Activated naive CD4-positive, alpha-beta T cell treated with anti-CD3 and anti-CD28 coated beads, Interleukin-2, amount 50 U/mL, for 72 hours (primary cell): ENCODE data around the gene NFKBIL1. TPM values are rescaled to one million over a fixed set of nuclear protein-coding genes. Genes with fewer than 3 reads are reported as not detected.
"Not testable (repeated sequence)": the region's sequence is repeated elsewhere in the genome, so short reads cannot be mapped to it uniquely, and the experiment has no call there.

Experiments used
- ATAC-seq, 2 donors: fragments of 150-1000 bp; cut with Tn5 transposase; 2 replicates each; pipeline ENCODE4 v1.10.0; 2021; ENCODE audit warnings: mild to moderate bottlenecking in 2 of 2, moderate library complexity in 2 of 2
- DNase-seq, 2 donors: peaks; one replicate each; pipeline ENCODE4 v3.0.0; 2021 to 2022; ENCODE audit warnings: low spot score in 2 of 2
- H3K27ac Mint-ChIP-seq, 2 donors: one replicate each; pipeline ENCODE4 v1.8.0; 2022; ENCODE audit warnings: mild to moderate bottlenecking in 2 of 2, mixed read lengths in 2 of 2
- H3K36me3 Mint-ChIP-seq, 2 donors: one replicate each; pipeline ENCODE4 v1.8.0; 2022; ENCODE audit warnings: mixed read lengths in 2 of 2
- H3K9me3 Mint-ChIP-seq, 2 donors: one replicate each; pipeline ENCODE4 v1.8.0; 2022; ENCODE audit warnings: mixed read lengths in 2 of 2
- total RNA-seq, 2 donors: library from RNA; stranded (reverse); gene quantifications; one replicate each; pipeline ENCODE4 v1.2.3, GENCODE V29; 2022

Gene NFKBIL1
- total RNA-seq, 2 donors from 2014 or later: 19.4 to 39.7 TPM

- no peak for ATAC-seq
- H3K36me3 Mint-ChIP-seq: peaks cover 0 to 4% of the 10 kb centered on the region in 2 donors
- H3K9me3 Mint-ChIP-seq: no peaks in the 10 kb centered on the region
Observed at GRCh38 chr6:31547727-31548543, 527 bp downstream of the NFKBIL1 start.

GRCh38 chr6:31548544-31548873, 1.1 kb downstream of the NFKBIL1 start:
- no peak for ATAC-seq
- H3K27ac Mint-ChIP-seq: peak overlapping the region; percentile 34 to 87

More at GRCh38 chr6:31547727-31548543, 527 bp downstream of the NFKBIL1 start:
- H3K27ac Mint-ChIP-seq: peak overlapping the region; percentile 87 to 93
- no peak for DNase-seq

GRCh38 chr6:31551371-31551770, 4.0 kb downstream of the NFKBIL1 start:
- peak in 1 of 2 donors; percentile 55 for DNase-seq
- H3K36me3 Mint-ChIP-seq, H3K9me3 Mint-ChIP-seq, ATAC-seq, H3K27ac Mint-ChIP-seq: not testable (repeated sequence)

More at GRCh38 chr6:31548544-31548873, 1.1 kb downstream of the NFKBIL1 start:
- DNase-seq: no peak
- no peaks in the 10 kb centered on the region for H3K9me3 Mint-ChIP-seq
- peaks cover 0 to 10% of the 10 kb centered on the region in 2 donors for H3K36me3 Mint-ChIP-seq

GRCh38 chr6:31556307-31556706, 8.9 kb downstream of the NFKBIL1 start:
- Mint-ChIP-seq H3K9me3 (peaks cover 0 to 7% of the 10 kb centered on the region in 2 donors), H3K36me3 (peaks cover 9 to 20% of the 10 kb centered on the region in 2 donors), H3K27ac (no peak overlapping the region)
- DNase-seq (no peak), ATAC-seq (no peak)

- Mint-ChIP-seq H3K36me3 (peaks cover 9 to 24% of the 10 kb centered on the region in 2 donors), H3K9me3 (peaks cover 0 to 7% of the 10 kb centered on the region in 2 donors), H3K27ac (peak overlapping the region; percentile 20 to 85)
- DNase-seq: no peak
- no peak for ATAC-seq
Observed at GRCh38 chr6:31557443-31558317, 10.3 kb downstream of the NFKBIL1 start.

- peaks cover 9 to 20% of the 10 kb centered on the region in 2 donors for H3K36me3 Mint-ChIP-seq
- no peak for ATAC-seq
Observed at GRCh38 chr6:31558318-31558625, 10.9 kb downstream of the NFKBIL1 start.

GRCh38 chr6:31558631-31559500, 11.5 kb downstream of the NFKBIL1 start:
- peaks cover 0 to 7% of the 10 kb centered on the region in 2 donors for H3K9me3 Mint-ChIP-seq
- H3K36me3 Mint-ChIP-seq: peaks cover 13 to 22% of the 10 kb centered on the region in 2 donors
- DNase-seq: peak in 1 of 2 donors; percentile 82
- peak overlapping the region; percentile 85 to 90 for H3K27ac Mint-ChIP-seq
- ATAC-seq: peak; percentile 61 to 64

More at GRCh38 chr6:31558318-31558625, 10.9 kb downstream of the NFKBIL1 start:
- DNase-seq: no peak
- H3K27ac Mint-ChIP-seq: peak overlapping the region; percentile 20 to 85
- H3K9me3 Mint-ChIP-seq: peaks cover 0 to 7% of the 10 kb centered on the region in 2 donors

GRCh38 chr6:31559606-31559957, 12.2 kb downstream of the NFKBIL1 start:
- peak overlapping the region; percentile 85 to 90 for H3K27ac Mint-ChIP-seq
- no peak for DNase-seq
- H3K9me3 Mint-ChIP-seq: peaks cover 0 to 7% of the 10 kb centered on the region in 2 donors
- ATAC-seq: peak; percentile 4 to 41
- H3K36me3 Mint-ChIP-seq: peaks cover 16 to 25% of the 10 kb centered on the region in 2 donors

GRCh38 chr6:31559958-31560696, 12.7 kb downstream of the NFKBIL1 start:
- Mint-ChIP-seq H3K9me3 (peaks cover 0 to 7% of the 10 kb centered on the region in 2 donors), H3K27ac (peak overlapping the region; percentile 85 to 90), H3K36me3 (peaks cover 21 to 30% of the 10 kb centered on the region in 2 donors)
- DNase-seq (peak in 1 of 2 donors; percentile 78), ATAC-seq (peak; percentile 62 to 69)

- ATAC-seq: no peak
- DNase-seq: no peak
- Mint-ChIP-seq H3K27ac (peak overlapping the region; percentile 85 to 90), H3K36me3 (peaks cover 22 to 31% of the 10 kb centered on the region in 2 donors), H3K9me3 (peaks cover 0 to 7% of the 10 kb centered on the region in 2 donors)
Observed at GRCh38 chr6:31560697-31561058, 13.3 kb downstream of the NFKBIL1 start.

GRCh38 chr6:31567531-31568370, 20.3 kb downstream of the NFKBIL1 start:
- H3K9me3 Mint-ChIP-seq: no peaks in the 10 kb centered on the region
- ATAC-seq (peak; percentile 38 to 41), DNase-seq (peak in 1 of 2 donors; percentile 70)
- H3K36me3 Mint-ChIP-seq: peaks cover 15 to 19% of the 10 kb centered on the region in 2 donors
- H3K27ac Mint-ChIP-seq: peak overlapping the region; percentile 56 to 88

- DNase-seq: peak; percentile 67 to 85
- H3K27ac Mint-ChIP-seq: peak overlapping the region; percentile 56 to 88
- no peaks in the 10 kb centered on the region for H3K9me3 Mint-ChIP-seq
- H3K36me3 Mint-ChIP-seq: peaks cover 23 to 27% of the 10 kb centered on the region in 2 donors
- ATAC-seq: peak; percentile 68 to 74
Observed at GRCh38 chr6:31568537-31568961, 21.1 kb downstream of the NFKBIL1 start.

- ATAC-seq: no peak
- Mint-ChIP-seq H3K27ac (peak overlapping the region in 1 of 2 donors; percentile 3), H3K9me3 (no peaks in the 10 kb centered on the region), H3K36me3 (peaks cover 16 to 26% of the 10 kb centered on the region in 2 donors)
- no peak for DNase-seq
Observed at GRCh38 chr6:31569861-31570536, 22.6 kb downstream of the NFKBIL1 start.
